B cell (primary cell): Measurements from ENCODE around the gene UQCR10. TPM values are rescaled to one million over a fixed set of nuclear protein-coding genes. Genes with fewer than 3 reads are reported as not detected.

Source experiments
- ATAC-seq: fragments of 200-7000 bp; cut with Tn5 transposase; one replicate; pipeline ENCODE4 v1.10.0; 2021; ENCODE audit warnings: low read depth, mild to moderate bottlenecking, moderate number of reproducible peaks, moderate library complexity
- CTCF ChIA-PET: fragments of 350-600 bp; sonication (Branson Sonifier 250); formaldehyde crosslinking; loops from one replicate; lab custom pipeline; 2021; ENCODE audit warnings: antibody characterized with exemption, inconsistent platforms; lab: Charles Lee
- POLR2A ChIA-PET: fragments of 350-600 bp; sonication (Branson Sonifier 250); formaldehyde crosslinking; loops from one replicate; lab custom pipeline; 2021; ENCODE audit warnings: antibody characterized with exemption; lab: Charles Lee
- DNase-seq: peaks from one replicate; pipeline ENCODE4 v3.0.0; 2013
- H2AFZ ChIP-seq: 2 replicates; pipeline ENCODE4 v1.6.1; 2012; ENCODE audit warnings: mild to moderate bottlenecking, low read depth, low read length; ENCODE audit not compliant: insufficient read depth, poor library complexity, severe bottlenecking
- H3K27ac ChIP-seq, 2 donors: 1 replicate in 1 of 2; 2 replicates in 1 of 2; pipeline ENCODE4 v1.5.1; 2012 to 2013; ENCODE audit warnings: low read length in 2 of 2, mild to moderate bottlenecking in 2 of 2, moderate library complexity in 1 of 2
- H3K27me3 ChIP-seq, 4 experiments: fragments of 200-600 bp in 1 of 4; sonication (generic) in 1 of 4; replicated peaks in 1 of 4; 1 replicate in 2 of 4; 2 replicates in 2 of 4; pipeline versions ENCODE4 v1.6.1 to v1.7.0; 2013 to 2016; ENCODE audit warnings: low read length in 3 of 4, mild to moderate bottlenecking in 2 of 4, mixed read lengths in 1 of 4, moderate library complexity in 1 of 4; ENCODE audit not compliant: insufficient read depth in 4 of 4, control insufficient read depth in 3 of 4; ENCODE audit errors: control extremely low read depth in 1 of 4
- H3K36me3 ChIP-seq, 2 experiments: replicated peaks in 1 of 2; 1 replicate in 1 of 2; 2 replicates in 1 of 2; pipeline versions ENCODE4 v1.6.1 to v1.7.1; 2013; ENCODE audit warnings: low read length in 1 of 2; ENCODE audit not compliant: insufficient read depth in 2 of 2, control insufficient read depth in 1 of 2; ENCODE audit errors: control extremely low read depth in 1 of 2, extremely low read depth in 1 of 2
- H3K4me1 ChIP-seq, 2 donors: fragments of 200-600 bp in 1 of 2; sonication (generic) in 1 of 2; 1 replicate in 1 of 2; 2 replicates in 1 of 2; pipeline versions ENCODE4 v1.5.1 to v1.6.1; 2013 to 2017; ENCODE audit warnings: low read length in 2 of 2; ENCODE audit not compliant: control insufficient read depth in 2 of 2, insufficient read depth in 2 of 2
- H3K4me2 ChIP-seq: replicated peaks from 2 replicates; pipeline ENCODE3; 2012; ENCODE audit warnings: mild to moderate bottlenecking, low read depth, low read length; ENCODE audit not compliant: poor library complexity, severe bottlenecking
- H3K4me3 ChIP-seq, 5 experiments: fragments of 200-600 bp in 1 of 5; sonication (generic) in 1 of 5; 1 replicate in 3 of 5; 2 replicates in 2 of 5; pipeline versions ENCODE4 v1.5.1 to v1.7.0; 2011 to 2016; ENCODE audit warnings: low read length in 4 of 5, mild to moderate bottlenecking in 4 of 5, low read depth in 2 of 5, control low read depth in 1 of 5, moderate library complexity in 1 of 5; ENCODE audit not compliant: insufficient read depth in 1 of 5; ENCODE audit errors: control extremely low read depth in 1 of 5, extremely low read depth in 1 of 5
- H3K79me2 ChIP-seq: fragments of 200-600 bp; sonication (generic); one replicate; pipeline ENCODE4 v1.6.0; 2016; ENCODE audit warnings: low read length; ENCODE audit not compliant: control insufficient read depth, insufficient read depth
- H3K9ac ChIP-seq: fragments of 200-600 bp; sonication (generic); 2 replicates; pipeline ENCODE4 v1.6.1; 2017; ENCODE audit warnings: mild to moderate bottlenecking, low read length, moderate library complexity
- H3K9me3 ChIP-seq, 3 donors: one replicate each; pipeline versions ENCODE4 v1.6.1 to v1.7.1; 2013; ENCODE audit warnings: low read length in 2 of 3; ENCODE audit not compliant: control insufficient read depth in 2 of 3, insufficient read depth in 1 of 3; ENCODE audit errors: control extremely low read depth in 1 of 3
- H4K20me1 ChIP-seq: 2 replicates; pipeline ENCODE4 v1.6.0; 2012; ENCODE audit warnings: mild to moderate bottlenecking, low read length; ENCODE audit not compliant: insufficient read depth, control insufficient read depth, poor library complexity, severe bottlenecking
- H3K27ac Mint-ChIP-seq: one replicate; pipeline ENCODE4 v1.8.0; 2021; ENCODE audit warnings: mixed read lengths
- H3K27me3 Mint-ChIP-seq: one replicate; pipeline ENCODE4 v1.8.0; 2021; ENCODE audit warnings: mixed read lengths
- H3K4me1 Mint-ChIP-seq: one replicate; pipeline ENCODE4 v1.8.0; 2021; ENCODE audit warnings: mixed read lengths
- H3K4me3 Mint-ChIP-seq: one replicate; pipeline ENCODE4 v1.8.0; 2021; ENCODE audit warnings: mixed read lengths
- H3K9me3 Mint-ChIP-seq: one replicate; pipeline ENCODE4 v1.8.0; 2022; ENCODE audit warnings: mixed read lengths; ENCODE audit not compliant: insufficient read depth
- CTCF ChIP-seq: fragments of 200-600 bp; IDR thresholded peaks from one replicate; pipeline ENCODE4 v1.8.0; 2022; ENCODE audit warnings: antibody characterized with exemption, mild to moderate bottlenecking
- EZH2 ChIP-seq: IDR thresholded peaks from 2 replicates; pipeline ENCODE4 v1.6.1; 2012; ENCODE audit warnings: borderline replicate concordance, low read depth, mild to moderate bottlenecking, moderate library complexity, low read length; ENCODE audit not compliant: insufficient read depth, poor library complexity, severe bottlenecking
- WGBS: methylation state at CpG from one replicate; pipeline ENCODE4 v1.1.5; 2013; ENCODE audit warnings: missing lambda C conversion rate; ENCODE audit not compliant: insufficient coverage; 5-methylcytosine and 5-hydroxymethylcytosine counted together
- intact Hi-C: fragments of 100-400 bp; cut with micrococcal nuclease; formaldehyde crosslinking; loops from one replicate; pipeline ENCODE4 v1.10.0; 2022
- polyA plus RNA-seq: library from polyadenylated mRNA; depleted of rRNA; stranded (reverse); fragments of >200 nt; gene quantifications from 2 replicates; pipeline ENCODE4 v1.2.3, GENCODE V29; 2012
- total RNA-seq, 2 donors: library from RNA; stranded (reverse); fragments of 120-200 nt in 1 of 2; gene quantifications; 1 replicate in 1 of 2; 2 replicates in 1 of 2; pipeline versions ENCODE4 v1.2.3 to v1.2.4, GENCODE V29; 2013 to 2022

Gene UQCR10
- total and polyA plus RNA-seq, 2 donors (not counting 1 experiment from before 2014, with no cell fraction given): 41.0 to 67.6 TPM

GRCh38 chr22:29762263-29762662 lies 4.9 kb upstream of the UQCR10 start:
- Histone ChIP-seq H3K4me1 (peaks cover 9% of the 10 kb centered on the region in 2 donors), H3K9me3 (no peaks in the 10 kb centered on the region), H3K4me3 (no peak overlapping the region), H3K27me3 (no peaks in the 10 kb centered on the region), H3K27ac (no peak overlapping the region), H3K9ac (no peak overlapping the region), H4K20me1 (no peaks in the 10 kb centered on the region), H3K79me2 (peaks cover 36% of the 10 kb centered on the region), H3K36me3 (peaks cover 0 to under 1% of the 10 kb centered on the region in 2 experiments), H2AFZ (no peak overlapping the region), H3K4me2 (no peak overlapping the region)
- peaks cover 16% of the 10 kb centered on the region for H3K4me1 Mint-ChIP-seq
- ATAC-seq: no peak
- TF ChIP-seq CTCF: no peak
- no peak for TF ChIP-seq EZH2
- H3K27ac Mint-ChIP-seq: no peak overlapping the region
- H3K4me3 Mint-ChIP-seq: no peak overlapping the region
- WGBS: 96% methylated on average over 11 of the region's 15 CpGs
- no peak for DNase-seq
- H3K9me3 Mint-ChIP-seq: no peaks in the 10 kb centered on the region
- intact Hi-C loops: loop anchor here (10.0 kb wide), 1 partner anchor 877 kb away; the partner anchor contains the start of gene ZNRF3
- POLR2A ChIA-PET: no interaction called here
- no peaks in the 10 kb centered on the region for H3K27me3 Mint-ChIP-seq
- CTCF ChIA-PET: no interaction called here

- no peak for ATAC-seq
- no peaks in the 10 kb centered on the region for H3K27me3 ChIP-seq
Measured at GRCh38 chr22:29765905-29766631, 1.1 kb upstream of the UQCR10 start.

More at GRCh38 chr22:29765905-29766631, 1.1 kb upstream of the UQCR10 start:
- Histone ChIP-seq H3K4me2 (peak overlapping the region; percentile 92), H3K9ac (peak overlapping the region; percentile 77), H3K36me3 (peaks cover 2 to 15% of the 10 kb centered on the region in 2 experiments), H3K4me1 (peaks cover 17 to 20% of the 10 kb centered on the region in 2 donors), H2AFZ (peak overlapping the region; percentile 89), H3K79me2 (peaks cover 43% of the 10 kb centered on the region), H3K27ac (peak overlapping the region; percentile 28 to 80), H3K9me3 (no peaks in the 10 kb centered on the region), H4K20me1 (no peaks in the 10 kb centered on the region), H3K4me3 (peak overlapping the region; percentile 73 to 99 (median 87))
- peaks cover 36% of the 10 kb centered on the region for H3K4me1 Mint-ChIP-seq
- H3K27ac Mint-ChIP-seq: peak overlapping the region; percentile 95
- ChIA-PET CTCF (interaction anchor here (1.3 kb wide), 1 partner anchor 162 kb away, joined by 3 read pairs; no protein-coding TSS in a partner anchor), POLR2A (interaction anchor here (0.7 kb wide), 1 partner anchor 72 kb away, joined by 3 read pairs; the partner anchor contains the start of gene ASCC2)
- H3K27me3 Mint-ChIP-seq: no peaks in the 10 kb centered on the region
- intact Hi-C loops: loop anchor here (5.0 to 10.0 kb wide), 4 partner anchors 379 to 881 kb away; partner anchors contain the start of genes AP1B1, EWSR1, RHBDD3 and ZNRF3
- no peak for DNase-seq
- TF ChIP-seq CTCF: no peak
- WGBS: 61% methylated on average over 14 of the region's 15 CpGs
- H3K9me3 Mint-ChIP-seq: no peaks in the 10 kb centered on the region
- peak overlapping the region; percentile 99 for H3K4me3 Mint-ChIP-seq
